ENCODE results near the gene GLYR1. TPM values are rescaled to one million over a fixed set of nuclear protein-coding genes. Genes with fewer than 3 reads are reported as not detected.

Gene GLYR1
- total and polyA plus RNA-seq, 2 of the 4 experiments (the other 2 are of a cell fraction) = 26.0 to 54.2 TPM

DNA sequence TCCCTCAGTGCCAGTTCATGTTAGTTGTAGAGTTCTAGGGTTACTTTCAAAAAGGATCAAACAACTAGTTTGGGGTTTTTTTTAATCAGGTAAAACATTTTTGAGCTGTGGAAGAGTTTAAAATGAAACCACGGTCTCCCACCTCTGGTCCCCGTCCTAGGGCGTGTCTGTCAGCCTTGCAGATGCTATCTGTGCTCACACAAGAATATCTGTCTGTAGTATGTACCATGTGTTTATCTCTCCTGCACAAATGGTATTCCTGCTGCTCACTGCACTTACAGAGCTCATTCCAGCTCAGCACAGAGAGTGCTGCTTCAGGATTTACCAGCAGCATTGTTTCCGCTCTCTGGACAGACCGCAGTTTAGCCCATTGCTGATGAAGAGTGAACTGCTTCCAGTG, 39.1 kb upstream of the GLYR1 start:
- Histone ChIP-seq H4K5ac (ENCODE audit: low read depth, low read length) (no peak overlapping the region), H3K4me2 (ENCODE audit: low read depth, low read length) (no peak overlapping the region), H3K23ac (ENCODE audit: low read depth, low read length) (no peak overlapping the region), H3K27me3 (ENCODE audit: control insufficient read depth, insufficient read depth, low read length) (no peaks in the 10 kb centered on the region), H3K9me1 (ENCODE audit: insufficient read depth, low read length) (peaks cover 9% of the 10 kb centered on the region), H3K4me1 (ENCODE audit: control insufficient read depth, insufficient read depth, low read length) (peaks cover 9% of the 10 kb centered on the region), H3K4me3 (ENCODE audit: insufficient read depth, low read depth, low read length) (no peak overlapping the region), H3K14ac (replicated peaks; ENCODE audit: low read depth, low read length) (no peak overlapping the region), H2BK15ac (ENCODE audit: low read depth, low read length) (no peak overlapping the region), H3K56ac (ENCODE audit: extremely low read depth, insufficient read depth, low read length) (no peak overlapping the region), H2BK5ac (ENCODE audit: low read depth, low read length, poor library complexity, severe bottlenecking) (no peak overlapping the region), H4K8ac (ENCODE audit: low read depth in 2 of 2, low read length in 2 of 2) (no peak overlapping the region), H2BK120ac (ENCODE audit: low read depth, low read length) (no peak overlapping the region), H4K20me1 (ENCODE audit: insufficient read depth, low read length) (peaks cover 16% of the 10 kb centered on the region), H3K27ac (ENCODE audit: insufficient read depth, low read length) (no peak overlapping the region), H3K9me3 (ENCODE audit: control insufficient read depth, insufficient read depth, low read length) (no peaks in the 10 kb centered on the region), H2AK9ac (replicated peaks; ENCODE audit: low read depth, low read length, poor library complexity) (no peak overlapping the region), H3K9ac (ENCODE audit: low read depth, low read length) (no peak overlapping the region), H3K4ac (ENCODE audit: low read depth, low read length) (no peak overlapping the region), H2AFZ (replicated peaks; ENCODE audit: low read length, poor library complexity) (no peak overlapping the region), H2AK5ac (ENCODE audit: low read depth, low read length) (no peak overlapping the region), H2BK20ac (ENCODE audit: low read depth, low read length) (no peak overlapping the region), H3K18ac (ENCODE audit: low read depth, low read length) (no peak overlapping the region), H4K91ac (ENCODE audit: insufficient read depth, low read depth, low read length) (no peak overlapping the region), H3K79me1 (ENCODE audit: low read depth in 1 of 2, low read length in 2 of 2) (peaks cover 0 to 19% of the 10 kb centered on the region in 2 experiments; a peak in 3 of 4 replicates), H3K36me3 (ENCODE audit: control insufficient read depth, insufficient read depth, low read length) (peaks cover 48% of the 10 kb centered on the region)
- intact Hi-C loops (cut with micrococcal nuclease) = no loop called here
- TF ChIP-seq, protein P1, sequence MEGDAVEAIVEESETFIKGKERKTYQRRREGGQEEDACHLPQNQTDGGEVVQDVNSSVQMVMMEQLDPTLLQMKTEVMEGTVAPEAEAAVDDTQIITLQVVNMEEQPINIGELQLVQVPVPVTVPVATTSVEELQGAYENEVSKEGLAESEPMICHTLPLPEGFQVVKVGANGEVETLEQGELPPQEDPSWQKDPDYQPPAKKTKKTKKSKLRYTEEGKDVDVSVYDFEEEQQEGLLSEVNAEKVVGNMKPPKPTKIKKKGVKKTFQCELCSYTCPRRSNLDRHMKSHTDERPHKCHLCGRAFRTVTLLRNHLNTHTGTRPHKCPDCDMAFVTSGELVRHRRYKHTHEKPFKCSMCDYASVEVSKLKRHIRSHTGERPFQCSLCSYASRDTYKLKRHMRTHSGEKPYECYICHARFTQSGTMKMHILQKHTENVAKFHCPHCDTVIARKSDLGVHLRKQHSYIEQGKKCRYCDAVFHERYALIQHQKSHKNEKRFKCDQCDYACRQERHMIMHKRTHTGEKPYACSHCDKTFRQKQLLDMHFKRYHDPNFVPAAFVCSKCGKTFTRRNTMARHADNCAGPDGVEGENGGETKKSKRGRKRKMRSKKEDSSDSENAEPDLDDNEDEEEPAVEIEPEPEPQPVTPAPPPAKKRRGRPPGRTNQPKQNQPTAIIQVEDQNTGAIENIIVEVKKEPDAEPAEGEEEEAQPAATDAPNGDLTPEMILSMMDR (conservative IDR thresholded peaks at IDR 0.05; ENCODE audit: low read depth, low read length) = no peak
- TF ChIP-seq MXI1 (IDR thresholded peaks at IDR 0.05; ENCODE audit: borderline replicate concordance, low read depth, low read length) (no peak), FOS (IDR thresholded peaks at IDR 0.05; ENCODE audit: low read depth, low read length) (no peak), BHLHE40 (IDR thresholded peaks at IDR 0.05; ENCODE audit: low read depth, low read length) (no peak), MAFK (IDR thresholded peaks at IDR 0.05; ENCODE audit: low read depth, low read length) (no peak), SMC3 (IDR thresholded peaks at IDR 0.05; ENCODE audit: low read depth, low read length) (no peak), NFE2L2 (IDR thresholded peaks at IDR 0.05; ENCODE audit: low read depth, low read length) (no peak), CEBPB (IDR thresholded peaks at IDR 0.05; ENCODE audit: low read depth, low read length) (no peak), CHD1 (IDR thresholded peaks at IDR 0.05; ENCODE audit: low read depth, low read length) (no peak), RAD21 (IDR thresholded peaks at IDR 0.05; ENCODE audit: low read length) (no peak), POLR2A (IDR thresholded peaks at IDR 0.05; ENCODE audit: low read depth, low read length) (no peak), RCOR1 (IDR thresholded peaks at IDR 0.05; ENCODE audit: insufficient replicate concordance, low read length) (no peak), MAZ (IDR thresholded peaks at IDR 0.05; ENCODE audit: borderline replicate concordance, low read depth, low read length) (no peak)
- TF ChIP-seq, protein P2, sequence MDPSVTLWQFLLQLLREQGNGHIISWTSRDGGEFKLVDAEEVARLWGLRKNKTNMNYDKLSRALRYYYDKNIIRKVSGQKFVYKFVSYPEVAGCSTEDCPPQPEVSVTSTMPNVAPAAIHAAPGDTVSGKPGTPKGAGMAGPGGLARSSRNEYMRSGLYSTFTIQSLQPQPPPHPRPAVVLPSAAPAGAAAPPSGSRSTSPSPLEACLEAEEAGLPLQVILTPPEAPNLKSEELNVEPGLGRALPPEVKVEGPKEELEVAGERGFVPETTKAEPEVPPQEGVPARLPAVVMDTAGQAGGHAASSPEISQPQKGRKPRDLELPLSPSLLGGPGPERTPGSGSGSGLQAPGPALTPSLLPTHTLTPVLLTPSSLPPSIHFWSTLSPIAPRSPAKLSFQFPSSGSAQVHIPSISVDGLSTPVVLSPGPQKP (IDR thresholded peaks at IDR 0.05; ENCODE audit: borderline replicate concordance, low read depth, low read length) = no peak
- TF ChIP-seq, protein P3, sequence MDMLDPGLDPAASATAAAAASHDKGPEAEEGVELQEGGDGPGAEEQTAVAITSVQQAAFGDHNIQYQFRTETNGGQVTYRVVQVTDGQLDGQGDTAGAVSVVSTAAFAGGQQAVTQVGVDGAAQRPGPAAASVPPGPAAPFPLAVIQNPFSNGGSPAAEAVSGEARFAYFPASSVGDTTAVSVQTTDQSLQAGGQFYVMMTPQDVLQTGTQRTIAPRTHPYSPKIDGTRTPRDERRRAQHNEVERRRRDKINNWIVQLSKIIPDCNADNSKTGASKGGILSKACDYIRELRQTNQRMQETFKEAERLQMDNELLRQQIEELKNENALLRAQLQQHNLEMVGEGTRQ (IDR thresholded peaks at IDR 0.05; ENCODE audit: low read depth, low read length) = no peak
- BruUV-seq (replicated peaks) = no TSS peak
- 100% methylated on average over 2 of the region's 5 CpGs; no CpG with 5 or more reads in 1 of the 2 experiments for WGBS, 2 experiments (ENCODE audit: extremely low coverage in 2 of 2, insufficient read length in 1 of 2)
- DNase-seq (no peak), ATAC-seq (ENCODE audit: low read depth) (no peak)
- in situ Hi-C loops (cut with MboI; ENCODE audit: low sequenced_read_pairs) = loop anchor here (10.0 kb wide), 1 partner anchor 59 kb away; no protein-coding TSS in a partner anchor
- dilution Hi-C loops (cut with HindIII; ENCODE audit: low sequenced_read_pairs, unreplicated experiment) = no loop called here
- ChIA-PET CTCF (interaction anchor here (0.6 kb wide), 1 partner anchor 14 kb away, joined by 3 read pairs; no protein-coding TSS in a partner anchor), POLR2A (ENCODE audit: unreplicated experiment) (no interaction called here)
